RPMI8226 (cell line): ENCODE data around the gene NPY2R.

ENCODE experiments used
- DNase-seq: peaks from one replicate; pipeline ENCODE4 v3.0.0-alpha.2; 2015

The NPY2R gene

GRCh38 chr4:155208258-155209054 lies at the start of gene NPY2R:
Gene NPY2R (plus strand): TSS chr4:155208636. CDS start chr4:155213940, 5,304 bp downstream.
- no peak for DNase-seq

GRCh38 chr4:155161357-155161756 lies 47.1 kb upstream of the NPY2R start:
- DNase-seq = no peak

GRCh38 chr4:155164718-155165117 lies 43.7 kb upstream of the NPY2R start:
- DNase-seq = no peak

GRCh38 chr4:155170569-155170968 lies 37.9 kb upstream of the NPY2R start:
- no peak for DNase-seq

- no peak for DNase-seq
Observed at GRCh38 chr4:155173371-155173770, 35.1 kb upstream of the NPY2R start.

GRCh38 chr4:155174668-155175067 lies 33.8 kb upstream of the NPY2R start:
- DNase-seq = no peak

- DNase-seq = no peak
Observed at GRCh38 chr4:155179216-155179615, 29.2 kb upstream of the NPY2R start.

- DNase-seq = no peak
Observed at GRCh38 chr4:155186972-155187371, 21.5 kb upstream of the NPY2R start.

GRCh38 chr4:155187989-155188388 lies 20.4 kb upstream of the NPY2R start:
- no peak for DNase-seq

- DNase-seq = no peak
Observed at GRCh38 chr4:155190099-155190498, 18.3 kb upstream of the NPY2R start.

- no peak for DNase-seq
Observed at GRCh38 chr4:155197757-155198156, 10.7 kb upstream of the NPY2R start.

- DNase-seq = no peak
Observed at GRCh38 chr4:155207534-155208257, 740 bp upstream of the NPY2R start.

- no peak for DNase-seq
Observed at GRCh38 chr4:155220025-155220424, 11.6 kb downstream of the NPY2R start.

GRCh38 chr4:155227131-155227530 lies 18.7 kb downstream of the NPY2R start:
- no peak for DNase-seq

GRCh38 chr4:155228713-155229112 lies 20.3 kb downstream of the NPY2R start:
- no peak for DNase-seq

- DNase-seq = no peak
Observed at GRCh38 chr4:155232432-155232831, 24.0 kb downstream of the NPY2R start.

GRCh38 chr4:155234206-155234605 lies 25.8 kb downstream of the NPY2R start:
- no peak for DNase-seq

GRCh38 chr4:155237567-155237966 lies 29.1 kb downstream of the NPY2R start:
- DNase-seq = no peak

GRCh38 chr4:155241225-155241624 lies 32.8 kb downstream of the NPY2R start:
- no peak for DNase-seq

GRCh38 chr4:155241664-155242063 lies 33.2 kb downstream of the NPY2R start:
- DNase-seq = no peak

- DNase-seq = no peak
Observed at GRCh38 chr4:155245105-155245504, 36.7 kb downstream of the NPY2R start.

GRCh38 chr4:155248002-155248896 lies 39.8 kb downstream of the NPY2R start:
- DNase-seq = no peak

GRCh38 chr4:155249016-155249566 lies 40.7 kb downstream of the NPY2R start:
- DNase-seq = no peak
